GM12878 (cell line): ENCODE results near the gene PELI2. TPM values are rescaled to one million over a fixed set of nuclear protein-coding genes. Genes with fewer than 3 reads are reported as not detected.

Experiments used
- BACH1 ChIP-seq: fragments of 450-650 bp; IDR thresholded peaks from 2 replicates; pipeline ENCODE4 v1.6.1; 2017; ENCODE audit warnings: mild to moderate bottlenecking, borderline replicate concordance
- BRCA1 ChIP-seq: IDR thresholded peaks from 2 replicates; pipeline ENCODE4 v1.6.1; 2011; ENCODE audit warnings: low read depth, low read length, improper control_type of control experiment
- CHD2 ChIP-seq: IDR thresholded peaks from 2 replicates; pipeline ENCODE4 v1.6.1; 2011; ENCODE audit warnings: low read depth, low read length, improper control_type of control experiment, borderline replicate concordance
- CREB1 ChIP-seq: IDR thresholded peaks from 2 replicates; pipeline ENCODE4 v1.6.1; 2012; ENCODE audit warnings: low read depth, mild to moderate bottlenecking, inconsistent platforms
- ELK1 ChIP-seq: IDR thresholded peaks from 2 replicates; pipeline ENCODE4 v1.6.1; 2012; ENCODE audit warnings: low read depth, low read length, improper control_type of control experiment
- GABPA ChIP-seq: IDR thresholded peaks from 2 replicates; pipeline ENCODE4 v1.6.1; 2014; ENCODE audit warnings: antibody characterized with exemption, low read depth, mild to moderate bottlenecking, inconsistent platforms
- KAT2A ChIP-seq: conservative IDR thresholded peaks from 2 replicates; pipeline ENCODE4 v1.6.1; 2011; ENCODE audit warnings: low read depth, low read length; ENCODE audit not compliant: control insufficient read depth
- NFXL1 ChIP-seq: fragments of 450-650 bp; IDR thresholded peaks from 2 replicates; pipeline ENCODE4 v1.6.1; 2017; ENCODE audit warnings: antibody characterized with exemption, mild to moderate bottlenecking, borderline replicate concordance
- NR2C1 ChIP-seq: fragments of 450-650 bp; IDR thresholded peaks from 2 replicates; pipeline ENCODE4 v1.6.1; 2017; ENCODE audit warnings: antibody characterized with exemption, mild to moderate bottlenecking, moderate library complexity
- NR2C2 ChIP-seq: IDR thresholded peaks from 2 replicates; pipeline ENCODE4 v1.6.1; 2011; ENCODE audit warnings: borderline replicate concordance, low read depth; ENCODE audit not compliant: control insufficient read depth, insufficient read length
- RAD51 ChIP-seq: fragments of 450-650 bp; IDR thresholded peaks from 2 replicates; pipeline ENCODE4 v1.6.1; 2016; ENCODE audit warnings: moderate library complexity, mild to moderate bottlenecking, inconsistent platforms
- RELA ChIP-seq: fragments of 450-650 bp; IDR thresholded peaks from 2 replicates; pipeline ENCODE4 v1.8.0; 2014; ENCODE audit warnings: borderline replicate concordance; ENCODE audit not compliant: partially characterized antibody
- SP1 ChIP-seq: IDR thresholded peaks from one replicate; pipeline ENCODE4 v1.6.1; 2011; ENCODE audit warnings: low read depth, low read length
- SRF ChIP-seq, 2 experiments: IDR thresholded peaks; 2 replicates each; pipeline ENCODE4 v1.6.1; 2011; ENCODE audit warnings: low read depth in 2 of 2, low read length in 2 of 2, mild to moderate bottlenecking in 1 of 2, moderate library complexity in 1 of 2
- WRNIP1 ChIP-seq: IDR thresholded peaks from 2 replicates; pipeline ENCODE4 v1.6.1; 2011; ENCODE audit warnings: low read depth, low read length, improper control_type of control experiment, borderline replicate concordance
- ZBTB11 ChIP-seq: fragments of 450-650 bp; formaldehyde crosslinking; IDR thresholded peaks from 2 replicates; pipeline ENCODE4 v1.5.0; 2022; ENCODE audit warnings: mild to moderate bottlenecking, missing genetic modification characterization
- ZNF274 ChIP-seq: IDR thresholded peaks from one replicate; pipeline ENCODE4 v1.8.0; 2011; ENCODE audit not compliant: insufficient read length, insufficient read depth
- polyA plus RNA-seq, 11 experiments: library from polyadenylated mRNA; depleted of rRNA in 4 of 11; unstranded in 6 of 11; stranded (reverse) in 5 of 11; fragments of >200 nt; fragmentation: Nextera tagmentation in 4 of 11; fragmentation: Illumina TruSeq in 1 of 11; extraction: Ambion mirVana in 4 of 11; extraction: Trizol in 1 of 11; gene quantifications; 1 replicate in 1 of 11; 2 replicates in 10 of 11; pipeline versions ENCODE4 v1.2.1 to v1.2.3, GENCODE V29; 2011 to 2016; ENCODE audit warnings: inconsistent platforms in 2 of 11, missing spikeins in 2 of 11, low read depth in 1 of 11
- total RNA-seq, 4 experiments: library from RNA; depleted of rRNA in 3 of 4; stranded (reverse); fragments of >200 nt in 3 of 4; fragmentation: Illumina TruSeq in 1 of 4; extraction: Trizol in 1 of 4; gene quantifications; 2 replicates each; pipeline versions ENCODE4 v1.2.1 to v1.2.3, GENCODE V29; 2013 to 2021
- TF ChIP-seq, protein P1 (sequence below): IDR thresholded peaks from 2 replicates; pipeline ENCODE4 v1.6.1; 2011; ENCODE audit warnings: mild to moderate bottlenecking, low read depth, low read length, moderate library complexity; ENCODE audit not compliant: insufficient replicate concordance
- TF ChIP-seq, protein P2 (sequence below): fragments of 450-650 bp; IDR thresholded peaks from 2 replicates; pipeline ENCODE4 v1.6.1; 2016; ENCODE audit warnings: mild to moderate bottlenecking, moderate library complexity, borderline replicate concordance

The PELI2 gene
- total and polyA plus RNA-seq, 10 of the 15 experiments (the other 5 are each of a cell fraction or from before 2014, with no cell fraction given) = under 0.01 to 0.10 (median 0.01) TPM; not detected in 3

DNA sequence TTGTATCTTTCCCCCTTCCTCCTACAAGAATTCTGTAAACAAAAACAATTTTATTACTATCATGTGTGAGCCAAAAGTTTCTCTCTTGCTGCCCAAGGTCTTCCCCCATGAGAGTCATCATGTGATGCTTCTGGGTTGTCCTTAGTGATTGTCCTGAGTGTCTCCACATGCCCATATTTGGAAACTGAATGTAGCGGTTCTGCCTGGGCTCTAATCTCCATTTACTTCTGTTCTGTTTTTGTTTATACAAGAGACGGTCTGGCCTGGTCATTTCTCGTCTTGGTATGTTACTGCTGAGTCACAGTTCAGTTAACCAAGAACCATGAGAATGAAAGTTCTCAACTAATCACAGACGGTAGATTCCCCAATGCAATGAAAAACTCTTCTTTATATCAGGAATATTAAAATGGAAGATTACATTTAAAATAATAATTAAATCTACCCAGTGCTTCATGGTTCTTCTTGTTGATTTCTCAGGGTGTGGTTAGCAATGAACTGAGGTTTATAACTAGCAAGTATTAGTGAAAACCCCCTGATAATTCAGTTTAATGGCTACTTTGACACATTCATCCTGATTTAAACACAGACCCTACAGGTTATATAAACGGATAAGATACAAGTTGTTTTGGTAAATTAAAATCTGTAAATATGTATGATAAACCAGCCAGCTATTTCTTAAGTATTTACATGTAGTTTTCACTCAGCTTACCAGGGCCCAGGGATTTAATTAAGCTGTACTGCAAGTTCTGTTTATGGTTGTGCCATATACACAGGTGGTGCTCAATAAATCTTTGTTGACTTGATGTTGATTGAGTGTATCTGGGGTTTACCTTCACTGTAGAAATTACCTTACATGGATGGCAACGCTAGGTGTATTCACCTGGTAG lies 81.1 kb downstream of the PELI2 start (continued):
- TF ChIP-seq BACH1 = peak; percentile 98
- TF ChIP-seq NR2C2 = no peak
- no peak for TF ChIP-seq ZNF274
- TF ChIP-seq ELK1 = peak; percentile 23; the same call in 1 of the 2 replicates
- TF ChIP-seq NFXL1 = no peak
- no peak for TF ChIP-seq KAT2A
- peak; percentile 80 to 97 for TF ChIP-seq SRF (IDR thresholded peaks at IDR 0.05; ENCODE audit: low read depth in 2 of 2, low read length in 2 of 2)
- peak; percentile 82 for TF ChIP-seq RAD51
- TF ChIP-seq BRCA1 = no peak
- TF ChIP-seq CHD2 = no peak
- TF ChIP-seq, protein P1, sequence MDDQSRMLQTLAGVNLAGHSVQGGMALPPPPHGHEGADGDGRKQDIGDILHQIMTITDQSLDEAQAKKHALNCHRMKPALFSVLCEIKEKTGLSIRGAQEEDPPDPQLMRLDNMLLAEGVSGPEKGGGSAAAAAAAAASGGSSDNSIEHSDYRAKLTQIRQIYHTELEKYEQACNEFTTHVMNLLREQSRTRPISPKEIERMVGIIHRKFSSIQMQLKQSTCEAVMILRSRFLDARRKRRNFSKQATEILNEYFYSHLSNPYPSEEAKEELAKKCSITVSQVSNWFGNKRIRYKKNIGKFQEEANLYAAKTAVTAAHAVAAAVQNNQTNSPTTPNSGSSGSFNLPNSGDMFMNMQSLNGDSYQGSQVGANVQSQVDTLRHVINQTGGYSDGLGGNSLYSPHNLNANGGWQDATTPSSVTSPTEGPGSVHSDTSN = no peak
- TF ChIP-seq, protein P2, sequence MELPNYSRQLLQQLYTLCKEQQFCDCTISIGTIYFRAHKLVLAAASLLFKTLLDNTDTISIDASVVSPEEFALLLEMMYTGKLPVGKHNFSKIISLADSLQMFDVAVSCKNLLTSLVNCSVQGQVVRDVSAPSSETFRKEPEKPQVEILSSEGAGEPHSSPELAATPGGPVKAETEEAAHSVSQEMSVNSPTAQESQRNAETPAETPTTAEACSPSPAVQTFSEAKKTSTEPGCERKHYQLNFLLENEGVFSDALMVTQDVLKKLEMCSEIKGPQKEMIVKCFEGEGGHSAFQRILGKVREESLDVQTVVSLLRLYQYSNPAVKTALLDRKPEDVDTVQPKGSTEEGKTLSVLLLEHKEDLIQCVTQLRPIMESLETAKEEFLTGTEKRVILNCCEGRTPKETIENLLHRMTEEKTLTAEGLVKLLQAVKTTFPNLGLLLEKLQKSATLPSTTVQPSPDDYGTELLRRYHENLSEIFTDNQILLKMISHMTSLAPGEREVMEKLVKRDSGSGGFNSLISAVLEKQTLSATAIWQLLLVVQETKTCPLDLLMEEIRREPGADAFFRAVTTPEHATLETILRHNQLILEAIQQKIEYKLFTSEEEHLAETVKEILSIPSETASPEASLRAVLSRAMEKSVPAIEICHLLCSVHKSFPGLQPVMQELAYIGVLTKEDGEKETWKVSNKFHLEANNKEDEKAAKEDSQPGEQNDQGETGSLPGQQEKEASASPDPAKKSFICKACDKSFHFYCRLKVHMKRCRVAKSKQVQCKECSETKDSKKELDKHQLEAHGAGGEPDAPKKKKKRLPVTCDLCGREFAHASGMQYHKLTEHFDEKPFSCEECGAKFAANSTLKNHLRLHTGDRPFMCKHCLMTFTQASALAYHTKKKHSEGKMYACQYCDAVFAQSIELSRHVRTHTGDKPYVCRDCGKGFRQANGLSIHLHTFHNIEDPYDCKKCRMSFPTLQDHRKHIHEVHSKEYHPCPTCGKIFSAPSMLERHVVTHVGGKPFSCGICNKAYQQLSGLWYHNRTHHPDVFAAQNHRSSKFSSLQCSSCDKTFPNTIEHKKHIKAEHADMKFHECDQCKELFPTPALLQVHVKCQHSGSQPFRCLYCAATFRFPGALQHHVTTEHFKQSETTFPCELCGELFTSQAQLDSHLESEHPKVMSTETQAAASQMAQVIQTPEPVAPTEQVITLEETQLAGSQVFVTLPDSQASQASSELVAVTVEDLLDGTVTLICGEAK = no peak
- TF ChIP-seq RELA = no peak
- TF ChIP-seq SP1 = no peak
- TF ChIP-seq WRNIP1 = no peak
- TF ChIP-seq ZBTB11 (CRISPR knock-in tag) = no peak
- TF ChIP-seq GABPA = no peak
- no peak for TF ChIP-seq NR2C1
- TF ChIP-seq CREB1 = no peak
